HepG2 (cell line): ENCODE results near the gene PPIL3. TPM values are rescaled to one million over a fixed set of nuclear protein-coding genes. Genes with fewer than 3 reads are reported as not detected.

Experiments
- ATAC-seq: fragments of 200-7000 bp; cut with Tn5 transposase; 3 replicates; pipeline ENCODE4 v1.9.1; 2020; ENCODE audit warnings: mild to moderate bottlenecking, moderate library complexity
- BruUV-seq: library from RNA; stranded (reverse); fragments of 400-500 nt; replicated peaks from 2 replicates; lab custom pipeline; 2021; lab: Mats Ljungman, UMichigan
- CTCF ChIA-PET: fragments of 300-600 bp; formaldehyde crosslinking; extraction: SDS; loops from one replicate; lab custom pipeline; 2021; ENCODE audit warnings: low total read pairs, inconsistent platforms, low intra/inter-chr PET ratio; lab: Yijun Ruan, JAX
- POLR2A ChIA-PET: fragments of 350-600 bp; sonication (Branson Sonifier 250); formaldehyde crosslinking; loops from one replicate; lab custom pipeline; 2020; ENCODE audit warnings: antibody characterized with exemption, inconsistent platforms; lab: Yijun Ruan, JAX
- DNase-seq: peaks from one replicate; pipeline ENCODE4 v3.0.0-alpha.2; 2015; ENCODE audit warnings: low spot score
- FAIRE-seq: peaks from 3 replicates; lab custom pipeline; 2011; peaks lifted over from hg19 to GRCh38; lab: Jason Lieb, UNC
- H2AFZ ChIP-seq: one replicate; pipeline ENCODE4 v1.6.1; 2011; ENCODE audit warnings: low read length, inconsistent platforms
- H3K27ac ChIP-seq: fragments of 300-600 bp; 3 replicates; pipeline ENCODE4 v1.8.0; 2011; ENCODE audit warnings: mixed run types, mild to moderate bottlenecking, mixed read lengths, low read length, inconsistent platforms; ENCODE audit not compliant: insufficient read depth; ENCODE audit errors: extremely low read length
- H3K27me3 ChIP-seq, 2 experiments: fragments of 200-600 bp in 1 of 2; 2 replicates in 1 of 2; 3 replicates in 1 of 2; pipeline versions ENCODE4 v1.6.0 to v1.8.0; 2011; ENCODE audit warnings: low read length in 2 of 2, mild to moderate bottlenecking in 2 of 2, moderate library complexity in 2 of 2, inconsistent platforms in 1 of 2; ENCODE audit not compliant: insufficient read depth in 2 of 2, control insufficient read depth in 1 of 2
- H3K36me3 ChIP-seq, 2 experiments: fragments of 200-600 bp in 1 of 2; replicated peaks in 1 of 2; 2 replicates in 1 of 2; 3 replicates in 1 of 2; pipeline versions ENCODE4 v1.5.1 to v1.8.0; 2011; ENCODE audit warnings: low read length in 2 of 2, inconsistent platforms in 1 of 2; ENCODE audit not compliant: insufficient read depth in 2 of 2, control insufficient read depth in 1 of 2
- H3K4me1 ChIP-seq: 2 replicates; pipeline ENCODE4 v1.5.1; 2012; ENCODE audit warnings: low read length, inconsistent platforms; ENCODE audit not compliant: insufficient read depth
- H3K4me2 ChIP-seq: 2 replicates; pipeline ENCODE4 v1.6.0; 2011; ENCODE audit warnings: low read depth, low read length, inconsistent platforms
- H3K4me3 ChIP-seq, 3 experiments: fragments of 200-600 bp in 1 of 3; sonication (generic), shearing (Covaris generic) in 1 of 3; replicated peaks in 1 of 3; 2 replicates each; pipeline ENCODE4 v1.5.1; 2011 to 2016; ENCODE audit warnings: low read length in 3 of 3, inconsistent platforms in 2 of 3, low read depth in 2 of 3, mild to moderate bottlenecking in 2 of 3, control low read depth in 1 of 3, mixed read lengths in 1 of 3; ENCODE audit not compliant: insufficient read depth in 1 of 3
- H3K79me2 ChIP-seq: one replicate; pipeline ENCODE4 v1.6.1; 2011; ENCODE audit warnings: low read length, inconsistent platforms; ENCODE audit not compliant: insufficient read depth
- H3K9ac ChIP-seq: 2 replicates; pipeline ENCODE4 v1.6.0; 2011; ENCODE audit warnings: mild to moderate bottlenecking, low read depth, low read length, inconsistent platforms; ENCODE audit not compliant: insufficient read depth
- H3K9me3 ChIP-seq: 2 replicates; pipeline ENCODE4 v1.5.1; 2012; ENCODE audit warnings: mild to moderate bottlenecking, low read length
- H4K20me1 ChIP-seq: 2 replicates; pipeline ENCODE4 v1.6.0; 2011; ENCODE audit warnings: inconsistent platforms, mild to moderate bottlenecking, low read length, moderate library complexity; ENCODE audit not compliant: insufficient read depth
- ARNT2 ChIP-seq: sonication (generic); formaldehyde crosslinking; IDR thresholded peaks from 2 replicates; pipeline ENCODE4 v1.8.0; 2022; ENCODE audit warnings: mild to moderate bottlenecking, low read depth, missing genetic modification reagents, moderate library complexity
- EED ChIP-seq: sonication (generic); formaldehyde crosslinking; IDR thresholded peaks from 2 replicates; pipeline ENCODE4 v1.5.0; 2020; ENCODE audit warnings: mild to moderate bottlenecking, missing genetic modification reagents
- ERF ChIP-seq: IDR thresholded peaks from 2 replicates; pipeline ENCODE4 v1.6.1; 2018; ENCODE audit warnings: missing biosample characterization, missing genetic modification reagents
- FLYWCH1 ChIP-seq: sonication (generic); formaldehyde crosslinking; IDR thresholded peaks from 2 replicates; pipeline ENCODE4 v1.8.1; 2023; ENCODE audit warnings: mild to moderate bottlenecking, missing genetic modification reagents
- MBD4 ChIP-seq: IDR thresholded peaks from 2 replicates; pipeline ENCODE4 v1.6.1; 2012; ENCODE audit warnings: low read length, inconsistent platforms, borderline replicate concordance
- MEF2D ChIP-seq: sonication (generic); formaldehyde crosslinking; IDR thresholded peaks from 2 replicates; pipeline ENCODE4 v1.5.1; 2020; ENCODE audit warnings: mild to moderate bottlenecking, missing genetic modification reagents
- NFIC ChIP-seq: IDR thresholded peaks from 2 replicates; pipeline ENCODE4 v1.6.1; 2012; ENCODE audit warnings: mild to moderate bottlenecking, low read length, inconsistent platforms
- PAF1 ChIP-seq: IDR thresholded peaks from 2 replicates; pipeline ENCODE4 v1.6.1; 2016; ENCODE audit warnings: missing genetic modification reagents, missing compliant biosample characterization
- PHF5A ChIP-seq: IDR thresholded peaks from one replicate; pipeline ENCODE4 v1.6.1; 2018; ENCODE audit warnings: low read depth, missing genetic modification reagents; ENCODE audit not compliant: unreplicated experiment
- PLSCR1 ChIP-seq: sonication (generic); formaldehyde crosslinking; IDR thresholded peaks from 2 replicates; pipeline ENCODE4 v1.5.0; 2020; ENCODE audit warnings: missing genetic modification reagents, mild to moderate bottlenecking, borderline replicate concordance
- POLR2A ChIP-seq, 2 experiments: IDR thresholded peaks; 2 replicates each; pipeline ENCODE4 v1.6.1; 2011; ENCODE audit warnings: low read depth in 2 of 2, low read length in 2 of 2, mild to moderate bottlenecking in 1 of 2, moderate library complexity in 1 of 2; ENCODE audit not compliant: insufficient read depth in 1 of 2
- POLR2G ChIP-seq: fragments of 200-400 bp; formaldehyde crosslinking; IDR thresholded peaks from 2 replicates; pipeline ENCODE4 v1.6.1; 2018; ENCODE audit warnings: mild to moderate bottlenecking, low read depth, low read length, moderate library complexity
- RBFOX2 ChIP-seq: fragments of 200-400 bp; formaldehyde crosslinking; IDR thresholded peaks from 2 replicates; pipeline ENCODE4 v1.6.1; 2017; ENCODE audit warnings: low read depth, mild to moderate bottlenecking, low read length
- RBM22 ChIP-seq: fragments of 200-400 bp; formaldehyde crosslinking; optimal IDR thresholded peaks from 2 replicates; pipeline ENCODE3; 2017; ENCODE audit warnings: mild to moderate bottlenecking, low read length, moderate library complexity
- SP4 ChIP-seq: sonication (generic); formaldehyde crosslinking; IDR thresholded peaks from 2 replicates; pipeline ENCODE4 v1.8.1; 2023; ENCODE audit warnings: mild to moderate bottlenecking, missing genetic modification reagents
- THAP11 ChIP-seq: IDR thresholded peaks from 2 replicates; pipeline ENCODE4 v1.6.1; 2016; ENCODE audit warnings: missing biosample characterization, missing genetic modification reagents
- TRIM24 ChIP-seq: sonication (generic); formaldehyde crosslinking; IDR thresholded peaks from 2 replicates; pipeline ENCODE4 v1.8.0; 2022; ENCODE audit warnings: mild to moderate bottlenecking, missing genetic modification reagents
- ZNF343 ChIP-seq: sonication (generic); formaldehyde crosslinking; IDR thresholded peaks from 2 replicates; pipeline ENCODE4 v1.4.0; 2020; ENCODE audit warnings: mild to moderate bottlenecking, missing genetic modification reagents
- ZNF576 ChIP-seq: sonication (generic); formaldehyde crosslinking; IDR thresholded peaks from 2 replicates; pipeline ENCODE4 v1.4.0; 2020; ENCODE audit warnings: mild to moderate bottlenecking, missing genetic modification reagents
- WGBS: methylation state at CpG from one replicate; pipeline ENCODE4 v1.1.6; 2017; ENCODE audit warnings: low lambda C conversion rate; 5-methylcytosine and 5-hydroxymethylcytosine counted together
- in situ Hi-C: cut with HindIII; loops from 2 replicates; pipeline ENCODE4 v1.10.0; 2017; ENCODE audit warnings: low pct_unique_long_range_greater_than_20kb; ENCODE audit not compliant: extremely low pct_ligation_motif_present
- intact Hi-C: fragments of 100-400 bp; cut with micrococcal nuclease; formaldehyde crosslinking; loops from one replicate; pipeline ENCODE4 v1.10.0; 2022; ENCODE audit not compliant: unreplicated experiment
- polyA plus RNA-seq, 8 experiments: library from polyadenylated mRNA; depleted of rRNA in 3 of 8; stranded (reverse) in 7 of 8; unstranded in 1 of 8; fragments of >200 nt; fragmentation: Illumina TruSeq in 4 of 8; extraction: Trizol in 4 of 8; gene quantifications; 2 replicates each; pipeline versions ENCODE4 v1.2.1 to v1.2.3, GENCODE V29; 2011 to 2016; ENCODE audit warnings: low read depth in 4 of 8, missing spikeins in 1 of 8, mixed read lengths in 1 of 8; ENCODE audit not compliant: insufficient read depth in 1 of 8
- total RNA-seq, 5 experiments: library from RNA; depleted of rRNA; stranded (reverse); fragments of >200 nt; fragmentation: Illumina TruSeq; extraction: Trizol; gene quantifications; 2 replicates each; pipeline ENCODE4 v1.2.3, GENCODE V29; 2016; ENCODE audit warnings: low read depth in 1 of 5

The PPIL3 gene
- total and polyA plus RNA-seq, 2 of the 13 experiments (the other 11 are each of a cell fraction or from before 2014, with no cell fraction given), result 98.7 to 107 TPM

- peaks cover 6% of the 10 kb centered on the region for H3K79me2 ChIP-seq
- in situ Hi-C loops, result no loop called here
- TF ChIP-seq MBD4, result 0 out of 2 replicates have a peak, but pooled peaks have one; percentile 54
- 0 out of 2 replicates have a peak, but pooled peaks have one; percentile 34 for TF ChIP-seq MEF2D
- TF ChIP-seq ZNF343 (CRISPR knock-in tag), result no peak
- peak; percentile 47; the same call in 1 of the 2 replicates for TF ChIP-seq ARNT2
- no peak for TF ChIP-seq ERF (CRISPR knock-in tag)
- 0 out of 4 replicates have a peak, but pooled peaks of 1 of the 2 experiments have one; percentile 17 for TF ChIP-seq POLR2A (IDR thresholded peaks at IDR 0.05; ENCODE audit: insufficient read depth in 1 of 2, low read depth in 2 of 2, low read length in 2 of 2)
- TF ChIP-seq RBFOX2, result peak; percentile 21; the same call in 1 of the 2 replicates
- peak; percentile 88 for TF ChIP-seq RBM22
- TF ChIP-seq PHF5A (CRISPR knock-in tag), result peak; percentile 52
- TF ChIP-seq SP4 (CRISPR knock-in tag), result 0 out of 2 replicates have a peak, but pooled peaks have one; percentile 17
- peak; percentile 42 for TF ChIP-seq POLR2G
- TF ChIP-seq NFIC, result 0 out of 2 replicates have a peak, but pooled peaks have one; percentile 10
- TF ChIP-seq PAF1 (CRISPR knock-in tag), result peak; percentile 88; the same call in 1 of the 2 replicates
- TF ChIP-seq FLYWCH1, result 0 out of 2 replicates have a peak, but pooled peaks have one; percentile 30
- no peak for TF ChIP-seq PLSCR1 (CRISPR knock-in tag)
- TF ChIP-seq EED (CRISPR knock-in tag), result no peak
- TF ChIP-seq ZNF576 (CRISPR knock-in tag), result no peak
- TF ChIP-seq THAP11 (CRISPR knock-in tag), result 0 out of 2 replicates have a peak, but pooled peaks have one; percentile 4
- no peak for TF ChIP-seq TRIM24
- H4K20me1 ChIP-seq, result peaks cover 31% of the 10 kb centered on the region
- no peak for ATAC-seq
- intact Hi-C loops, result no loop called here
- ChIA-PET POLR2A (interaction anchor here (1.1 to 2.3 kb wide), 2 partner anchors 12 kb away, joined by 8 read pairs; partner anchors contain the start of gene CLK1), CTCF (no interaction called here)
- no peak overlapping the region for H3K4me3 ChIP-seq
- no peak overlapping the region for H3K4me2 ChIP-seq
- DNase-seq, result no peak
- peaks cover 14 to 50% of the 10 kb centered on the region in 2 experiments for H3K36me3 ChIP-seq
- TSS peak; percentile 35 for BruUV-seq
- no peaks in the 10 kb centered on the region for H3K4me1 ChIP-seq
- H3K9me3 ChIP-seq, result no peaks in the 10 kb centered on the region
- H2AFZ ChIP-seq, result no peak overlapping the region
- H3K27me3 ChIP-seq, result no peaks in the 10 kb centered on the region
- no peak overlapping the region for H3K27ac ChIP-seq
- FAIRE-seq, result no peak
- WGBS, result 94% methylated on average over 6 of the region's 6 CpGs
- H3K9ac ChIP-seq, result no peak overlapping the region
Measured at GRCh38 chr2:200851398-200852248, 37.3 kb downstream of the PPIL3 start.
